SK-N-SH (cell line): ENCODE results near the gene NOD2. TPM values are rescaled to one million over a fixed set of nuclear protein-coding genes. Genes with fewer than 3 reads are reported as not detected.

ENCODE experiments used
- CTCF ChIA-PET: fragments of 300-600, 350-600 bp; formaldehyde crosslinking; extraction: SDS; loops from one replicate; lab custom pipeline; 2021; lab: Yijun Ruan, JAX
- POLR2A ChIA-PET: fragments of 350-600 bp; sonication (Branson Sonifier 250); formaldehyde crosslinking; extraction: SDS; loops from one replicate; lab custom pipeline; 2020; ENCODE audit warnings: antibody characterized with exemption, inconsistent platforms; lab: Yijun Ruan, JAX
- DNase-seq: peaks from one replicate; pipeline ENCODE4 v3.0.0; 2012
- H2AFZ ChIP-seq: fragments of 200-600 bp; sonication (generic); 2 replicates; pipeline ENCODE4 v1.8.1; 2016; ENCODE audit warnings: antibody characterized with exemption, mild to moderate bottlenecking, low read depth
- H3F3A ChIP-seq: fragments of 200-600 bp; sonication (generic); replicated peaks from 2 replicates; pipeline ENCODE3; 2016; ENCODE audit warnings: antibody characterized with exemption, mild to moderate bottlenecking; ENCODE audit not compliant: insufficient read depth
- H3K27ac ChIP-seq, 2 experiments: fragments of 200-500 bp in 1 of 2; fragments of 200-600 bp in 1 of 2; sonication (Bioruptor generic) in 1 of 2; sonication (generic), shearing (Covaris generic) in 1 of 2; 2 replicates each; pipeline versions ENCODE4 v1.5.1 to v1.6.1; 2014 to 2016; ENCODE audit warnings: low read depth in 2 of 2, inconsistent platforms in 1 of 2, low read length in 1 of 2, mild to moderate bottlenecking in 1 of 2, mixed read lengths in 1 of 2
- H3K27me3 ChIP-seq: fragments of 200-600 bp; sonication (generic), shearing (Covaris generic); 2 replicates; pipeline ENCODE4 v1.6.1; 2016; ENCODE audit warnings: mixed run types; ENCODE audit not compliant: insufficient read depth
- H3K36me3 ChIP-seq, 2 experiments: fragments of 200-500 bp in 1 of 2; fragments of 200-600 bp in 1 of 2; sonication (Bioruptor generic) in 1 of 2; sonication (generic) in 1 of 2; replicated peaks in 1 of 2; 2 replicates each; pipeline versions ENCODE3 to v1.5.1; 2014 to 2016; ENCODE audit warnings: low read length in 1 of 2, mild to moderate bottlenecking in 1 of 2; ENCODE audit not compliant: insufficient read depth in 2 of 2, control insufficient read depth in 1 of 2
- H3K4me1 ChIP-seq, 2 experiments: fragments of 200-500 bp in 1 of 2; fragments of 200-600 bp in 1 of 2; sonication (Bioruptor generic) in 1 of 2; sonication (generic), shearing (Covaris generic) in 1 of 2; 2 replicates each; pipeline versions ENCODE4 v1.5.1 to v1.6.1; 2014 to 2016; ENCODE audit warnings: low read depth in 1 of 2, low read length in 1 of 2, mixed run types in 1 of 2; ENCODE audit not compliant: insufficient read depth in 2 of 2, control insufficient read depth in 1 of 2
- H3K4me2 ChIP-seq: fragments of 200-600 bp; sonication (generic), shearing (Covaris generic); 2 replicates; pipeline ENCODE4 v1.6.1; 2017; ENCODE audit warnings: mixed run types
- H3K4me3 ChIP-seq, 2 experiments: fragments of 200-500 bp in 1 of 2; fragments of 200-600 bp in 1 of 2; sonication (Bioruptor generic) in 1 of 2; sonication (generic), shearing (Covaris generic) in 1 of 2; 2 replicates each; pipeline versions ENCODE4 v1.5.1 to v1.8.1; 2014 to 2016; ENCODE audit warnings: low read depth in 2 of 2, inconsistent platforms in 1 of 2, low read length in 1 of 2, mild to moderate bottlenecking in 1 of 2, mixed read lengths in 1 of 2, moderate library complexity in 1 of 2
- H3K79me2 ChIP-seq: fragments of 200-600 bp; sonication (generic); 2 replicates; pipeline ENCODE4 v1.8.1; 2017; ENCODE audit warnings: mild to moderate bottlenecking; ENCODE audit not compliant: insufficient read depth
- H3K9ac ChIP-seq: fragments of 200-600 bp; sonication (generic); 2 replicates; pipeline ENCODE4 v1.6.1; 2017; ENCODE audit warnings: mixed run types
- H3K9me2 ChIP-seq: fragments of 200-600 bp; sonication (generic); 2 replicates; pipeline ENCODE4 v1.6.1; 2017; ENCODE audit warnings: mixed run types
- H3K9me3 ChIP-seq: fragments of 200-600 bp; sonication (generic); 2 replicates; pipeline ENCODE4 v1.6.1; 2017; ENCODE audit warnings: mixed run types, mild to moderate bottlenecking, moderate library complexity
- H4K20me1 ChIP-seq: fragments of 200-600 bp; sonication (generic); 2 replicates; pipeline ENCODE4 v1.6.1; 2017; ENCODE audit warnings: mild to moderate bottlenecking, mixed run types; ENCODE audit not compliant: insufficient read depth
- CTCF ChIP-seq: fragments of 200-600 bp; sonication (generic); IDR thresholded peaks from 2 replicates; pipeline ENCODE4 v1.6.1; 2017; ENCODE audit warnings: antibody characterized with exemption, mild to moderate bottlenecking, moderate library complexity
- ELF1 ChIP-seq: IDR thresholded peaks from 2 replicates; pipeline ENCODE4 v1.4.0; 2012
- EP300 ChIP-seq, 2 experiments: IDR thresholded peaks; 2 replicates each; pipeline versions ENCODE4 v1.4.0 to v1.6.1; 2012; ENCODE audit warnings: borderline replicate concordance in 1 of 2, low read depth in 1 of 2, low read length in 1 of 2
- FOXM1 ChIP-seq: IDR thresholded peaks from 2 replicates; pipeline ENCODE4 v1.4.0; 2012; ENCODE audit warnings: low read depth, mild to moderate bottlenecking
- IRF3 ChIP-seq: fragments of 150-350 bp; IDR thresholded peaks from 2 replicates; pipeline ENCODE4 v1.6.1; 2016; ENCODE audit warnings: mild to moderate bottlenecking, low read depth, low read length
- JUND ChIP-seq: IDR thresholded peaks from 2 replicates; pipeline ENCODE4 v1.4.0; 2012
- MAX ChIP-seq: IDR thresholded peaks from 2 replicates; pipeline ENCODE4 v1.4.0; 2012; ENCODE audit warnings: low read depth
- MEF2A ChIP-seq: IDR thresholded peaks from 2 replicates; pipeline ENCODE4 v1.4.0; 2012; ENCODE audit warnings: low read depth, borderline replicate concordance
- NRF1 ChIP-seq: IDR thresholded peaks from 2 replicates; pipeline ENCODE4 v1.6.1; 2012; ENCODE audit warnings: low read depth, mild to moderate bottlenecking, low read length
- RCOR1 ChIP-seq: fragments of 150-350 bp; IDR thresholded peaks from 2 replicates; pipeline ENCODE4 v1.6.1; 2017; ENCODE audit warnings: antibody characterized with exemption, low read length
- REST ChIP-seq: IDR thresholded peaks from 2 replicates; pipeline ENCODE4 v1.6.1; 2012; ENCODE audit warnings: mild to moderate bottlenecking, low read depth, low read length, moderate library complexity
- RXRA ChIP-seq: IDR thresholded peaks from 2 replicates; pipeline ENCODE4 v1.4.0; 2012; ENCODE audit warnings: low read depth, mild to moderate bottlenecking, borderline replicate concordance
- SMC3 ChIP-seq: IDR thresholded peaks from 2 replicates; pipeline ENCODE4 v1.6.1; 2012; ENCODE audit warnings: low read depth, low read length, improper control_type of control experiment
- TCF12 ChIP-seq: IDR thresholded peaks from 2 replicates; pipeline ENCODE4 v1.4.0; 2012
- WGBS: methylation state at CpG from one replicate; pipeline ENCODE4 v1.1.6; 2017; ENCODE audit warnings: low lambda C conversion rate; 5-methylcytosine and 5-hydroxymethylcytosine counted together
- polyA plus RNA-seq, 3 experiments: library from polyadenylated mRNA; depleted of rRNA; stranded (reverse); fragments of >200 nt; gene quantifications; 2 replicates each; pipeline ENCODE4 v1.2.3, GENCODE V29; 2012

Gene NOD2
- polyA plus RNA-seq, 1 of the 3 experiments (the other 2 are of a cell fraction), result not detected

- Histone ChIP-seq H3K4me1 (peaks cover 0 to 2% of the 10 kb centered on the region in 2 experiments; a peak in 1 of 4 replicates), H3K27ac (no peak overlapping the region), H3F3A (no peaks in the 10 kb centered on the region), H3K9me3 (no peaks in the 10 kb centered on the region), H3K27me3 (no peaks in the 10 kb centered on the region; the same call in 1 of the 2 replicates), H4K20me1 (no peaks in the 10 kb centered on the region), H3K9me2 (no peaks in the 10 kb centered on the region), H2AFZ (no peak overlapping the region), H3K4me3 (no peak overlapping the region), H3K36me3 (no peaks in the 10 kb centered on the region), H3K9ac (no peak overlapping the region), H3K4me2 (no peak overlapping the region), H3K79me2 (no peaks in the 10 kb centered on the region)
- WGBS, result 54% methylated on average over 5 of the region's 5 CpGs
- TF ChIP-seq CTCF, result no peak
- TF ChIP-seq EP300 (IDR thresholded peaks at IDR 0.05; ENCODE audit: borderline replicate concordance in 1 of 2, low read depth in 1 of 2, low read length in 1 of 2), result no peak
- no peak for TF ChIP-seq RCOR1
- TF ChIP-seq RXRA, result no peak
- no peak for TF ChIP-seq IRF3
- no peak for TF ChIP-seq REST
- no peak for TF ChIP-seq SMC3
- TF ChIP-seq MEF2A, result no peak
- no peak for TF ChIP-seq FOXM1
- no peak for TF ChIP-seq NRF1
- no peak for TF ChIP-seq JUND
- TF ChIP-seq MAX, result no peak
- no peak for TF ChIP-seq ELF1
- TF ChIP-seq TCF12, result no peak
- ChIA-PET POLR2A (no interaction called here), CTCF (interaction anchor here (1.1 kb wide), 1 partner anchor 18 kb away, joined by 4 read pairs; no protein-coding TSS in a partner anchor)
- DNase-seq, result no peak
Observed at GRCh38 chr16:50696126-50696525, 2.7 kb downstream of the NOD2 start.
